Measurements from ENCODE around the gene APEH.
A peak's percentile ranks its signal among the peaks of the same experiment; 100 is the strongest.

The APEH gene

DNA sequence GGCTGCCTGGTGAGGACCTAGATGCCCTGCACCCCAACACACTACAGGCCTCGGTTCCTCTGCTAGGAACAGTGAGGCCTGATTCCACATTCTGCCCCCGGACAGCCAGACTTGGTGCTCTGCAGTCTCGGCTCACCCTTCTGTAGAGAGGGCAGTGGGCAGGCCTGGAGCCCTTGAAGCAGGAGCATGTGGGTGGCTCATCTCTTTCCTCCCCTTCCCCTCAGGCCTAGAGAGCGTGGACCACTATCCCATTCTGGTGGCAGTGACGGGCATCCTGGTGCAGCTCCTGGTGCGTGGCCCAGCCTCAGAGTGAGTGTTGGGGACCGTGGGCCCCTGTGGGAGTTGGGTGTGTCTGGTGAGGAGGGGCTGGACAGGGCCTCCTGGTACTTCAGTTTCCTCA is 42.0 kb downstream of the APEH start:
- no peak for DNase-seq

DNA sequence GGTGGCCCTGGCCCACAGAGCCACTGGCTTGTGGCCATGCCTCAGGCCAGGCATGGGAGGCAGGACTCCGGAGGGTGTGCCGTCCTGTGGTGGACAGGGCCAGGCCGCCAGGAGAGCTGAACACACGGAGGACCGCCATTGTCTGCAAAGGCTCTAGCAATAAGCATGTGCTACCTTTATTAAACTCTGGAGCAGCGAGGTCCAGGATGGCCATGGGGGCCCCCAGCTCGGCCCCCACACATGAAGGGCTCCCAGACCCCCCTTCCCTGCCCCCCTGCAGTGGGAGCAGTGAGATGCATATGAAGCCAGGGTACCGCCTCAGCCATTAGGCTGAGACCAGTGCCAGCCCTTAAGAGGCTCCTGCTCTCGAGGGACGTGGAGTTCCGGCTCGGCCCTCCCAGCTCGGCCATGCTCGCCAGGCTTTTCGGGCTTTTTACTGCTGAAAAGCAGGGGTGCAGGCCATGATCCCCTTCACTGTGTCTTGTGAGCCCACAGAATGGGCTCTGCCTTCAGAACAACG is 42.6 kb downstream of the APEH start:
- DNase-seq: no peak

DNA sequence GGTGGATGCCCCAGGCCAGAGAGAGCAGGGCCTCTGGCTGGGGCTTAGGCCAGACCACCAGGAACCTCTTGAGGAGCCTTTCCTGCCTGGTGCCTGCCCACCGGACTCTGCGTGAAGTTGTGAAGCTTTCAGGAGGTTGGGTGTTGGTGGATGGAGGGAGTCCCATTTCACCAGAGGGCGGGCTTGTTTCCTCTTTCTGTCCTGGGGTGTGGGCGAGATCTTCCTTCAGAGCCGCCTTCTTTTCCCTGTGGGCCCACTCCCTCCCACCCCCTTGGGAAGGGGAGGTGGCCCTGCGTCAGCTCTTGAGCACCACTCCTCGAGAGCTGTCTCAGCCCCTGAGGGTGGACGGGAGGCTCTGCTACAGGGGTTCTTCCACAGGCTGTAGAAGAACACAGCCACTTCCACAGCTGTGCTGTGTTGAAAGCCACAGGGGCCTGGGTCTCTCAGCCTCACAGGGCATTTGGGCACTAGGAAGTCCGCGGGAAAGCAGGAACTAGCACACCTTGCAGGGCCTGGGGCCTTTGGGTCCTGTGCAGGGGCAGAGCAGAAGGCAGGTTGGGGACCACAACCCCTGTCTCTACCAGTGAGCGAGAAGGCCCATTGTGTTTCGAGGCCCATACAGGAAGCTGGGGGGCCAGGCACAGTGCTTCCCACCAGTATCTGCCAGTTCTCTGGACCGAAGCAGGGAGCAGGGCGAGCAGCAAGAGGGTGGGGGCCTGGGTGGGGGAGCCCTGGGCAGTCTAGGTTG is 43.2 kb downstream of the APEH start:
- no peak for DNase-seq

DNA sequence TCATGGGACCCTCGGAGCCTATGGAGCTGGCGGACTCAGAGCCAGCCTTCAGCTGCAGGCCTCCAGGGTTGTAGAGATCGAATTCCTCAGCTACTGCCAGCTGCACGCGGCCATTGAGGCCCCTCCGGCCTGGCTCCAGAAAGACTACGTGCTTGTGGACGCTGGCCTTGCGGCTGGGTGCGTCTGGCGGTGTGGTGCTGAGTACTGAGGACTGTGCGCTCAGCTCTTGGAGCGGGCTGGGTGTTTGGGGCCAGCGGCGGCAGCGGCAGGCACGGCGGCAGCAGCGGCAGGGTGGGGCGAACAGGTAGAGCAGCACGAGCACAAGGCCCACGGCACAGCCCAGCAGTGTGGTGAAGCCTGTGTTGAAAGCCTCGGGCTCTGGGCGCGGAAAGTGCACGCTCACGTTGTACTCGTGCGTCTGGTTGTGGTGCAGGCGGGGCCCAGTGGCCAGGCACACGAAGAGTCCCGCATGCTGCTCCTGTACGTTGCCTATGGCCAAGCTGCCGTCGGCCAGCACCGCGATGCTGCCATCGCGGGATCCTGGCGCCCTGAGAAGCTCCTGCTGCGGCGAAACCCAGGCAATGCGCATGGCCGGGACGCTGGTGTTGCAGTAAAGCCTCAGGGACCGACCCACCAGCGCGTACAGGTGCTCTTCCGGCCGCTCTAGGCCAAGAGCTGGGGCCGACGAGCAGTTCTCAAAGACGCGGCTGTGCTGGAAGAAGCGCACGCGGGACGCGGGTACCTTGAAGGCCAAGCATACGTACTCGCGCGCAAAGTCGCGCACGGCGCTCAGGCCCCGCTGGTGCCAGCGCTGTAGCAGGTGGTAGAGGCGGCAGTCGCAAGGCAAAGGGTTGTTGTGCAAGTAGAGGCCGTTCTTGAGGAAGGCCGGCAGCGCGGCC is 44.1 kb downstream of the APEH start:
- DNase-seq: no peak

DNA sequence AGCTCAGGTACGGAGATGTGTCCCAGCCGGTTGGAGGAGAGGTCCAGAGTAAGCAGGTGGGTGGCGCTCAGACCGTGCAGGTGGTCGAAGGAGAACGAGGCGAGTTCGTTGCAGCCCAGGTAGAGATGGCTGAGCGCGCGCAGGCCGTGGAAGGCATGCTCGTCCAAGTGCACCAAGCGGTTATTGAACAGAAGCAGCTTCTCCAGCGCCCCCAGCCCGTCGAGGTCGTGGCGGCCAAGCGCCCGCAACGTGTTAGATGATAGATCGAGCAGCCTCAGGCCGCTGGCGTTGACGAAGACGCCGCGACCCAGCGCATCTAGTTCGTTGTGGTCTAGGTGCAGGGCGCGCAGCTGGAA is 44.7 kb downstream of the APEH start:
- no peak for DNase-seq

DNA sequence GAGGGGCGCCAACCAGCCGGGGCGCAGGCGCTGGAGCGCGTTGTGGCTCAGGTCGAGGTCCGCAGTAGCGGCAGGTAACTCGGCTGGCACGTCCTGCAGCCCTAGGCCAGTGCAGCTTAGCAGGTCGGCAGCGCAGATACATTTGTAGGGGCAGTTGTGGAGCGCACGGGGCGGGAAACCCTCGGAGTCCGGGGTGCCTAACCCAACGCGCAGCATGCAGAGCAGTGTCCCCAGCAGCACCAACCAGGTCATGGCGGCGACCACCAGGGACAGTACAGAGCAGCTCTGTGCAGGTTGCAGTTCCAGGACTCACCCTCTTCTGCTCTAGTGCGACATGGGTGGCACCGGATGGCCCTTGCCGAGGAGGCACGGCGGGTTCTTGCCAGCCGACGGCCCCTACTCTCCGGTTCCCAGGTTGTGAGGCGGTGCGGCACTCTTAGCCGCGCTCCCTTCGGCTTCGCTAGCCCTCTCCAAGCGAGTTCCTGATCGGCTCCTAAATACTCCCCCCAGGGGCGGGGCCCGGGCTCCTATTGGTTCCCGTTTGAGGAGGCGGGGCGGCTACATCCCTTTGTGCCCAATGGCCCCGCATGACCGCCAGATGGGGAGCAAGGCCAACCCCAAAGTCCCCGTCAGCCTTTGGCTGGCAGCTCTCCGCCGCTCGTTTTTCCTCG is 45.2 kb downstream of the APEH start, which contains the start of gene AMIGO3:
Gene AMIGO3 (minus strand): TSS at position 471 of the 671 bp plus-strand sequence. CDS start 219 bp downstream, at position 252.
- peak; percentile 94 for DNase-seq

DNA sequence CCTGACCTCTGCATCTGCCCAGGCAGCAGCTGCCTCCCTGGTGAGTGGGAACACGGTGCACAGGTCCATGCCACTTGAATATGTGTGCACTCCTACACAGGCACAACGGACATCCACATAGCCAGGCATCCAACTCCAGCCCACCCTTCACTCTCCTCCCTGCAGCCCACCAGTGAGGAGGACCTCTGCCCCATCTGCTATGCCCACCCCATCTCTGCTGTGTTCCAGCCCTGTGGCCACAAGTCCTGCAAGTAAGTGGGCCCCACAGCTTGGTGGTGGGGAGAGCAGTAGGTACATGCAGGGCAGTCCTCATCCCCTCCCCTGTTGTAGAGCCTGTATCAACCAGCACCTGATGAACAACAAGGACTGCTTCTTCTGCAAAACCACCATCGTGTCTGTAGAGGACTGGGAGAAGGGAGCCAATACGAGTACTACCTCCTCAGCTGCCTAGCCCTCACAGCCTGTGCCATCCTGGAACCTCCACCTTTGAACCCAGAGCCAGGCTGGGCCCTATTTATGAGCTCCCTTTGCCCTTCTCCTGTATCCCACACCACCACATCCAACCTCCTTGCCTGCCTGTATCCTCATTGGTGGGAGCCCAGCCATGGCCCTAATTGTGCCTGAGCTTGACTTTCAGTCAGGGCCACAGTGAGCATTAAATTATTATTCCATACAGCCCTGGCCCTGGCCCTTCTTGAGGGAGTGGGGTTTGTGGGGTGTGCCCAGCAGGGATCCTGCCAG is 46.9 kb downstream of the APEH start:
- DNase-seq: no peak

DNA sequence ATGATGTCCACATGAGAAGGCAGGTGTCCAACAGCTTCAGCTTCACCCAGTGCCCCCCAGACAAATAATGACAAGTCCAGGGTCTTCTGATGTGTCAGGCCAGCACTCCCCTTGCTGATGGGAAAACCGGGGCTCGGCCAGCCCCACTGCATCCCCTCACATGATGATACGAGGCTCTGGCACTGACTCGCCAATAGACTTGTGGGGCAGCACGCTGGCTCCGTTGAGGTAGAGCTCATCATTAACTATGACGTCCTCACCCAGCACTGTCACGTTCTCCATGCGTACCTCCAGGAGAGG is 47.4 kb downstream of the APEH start:
- DNase-seq: no peak

DNA sequence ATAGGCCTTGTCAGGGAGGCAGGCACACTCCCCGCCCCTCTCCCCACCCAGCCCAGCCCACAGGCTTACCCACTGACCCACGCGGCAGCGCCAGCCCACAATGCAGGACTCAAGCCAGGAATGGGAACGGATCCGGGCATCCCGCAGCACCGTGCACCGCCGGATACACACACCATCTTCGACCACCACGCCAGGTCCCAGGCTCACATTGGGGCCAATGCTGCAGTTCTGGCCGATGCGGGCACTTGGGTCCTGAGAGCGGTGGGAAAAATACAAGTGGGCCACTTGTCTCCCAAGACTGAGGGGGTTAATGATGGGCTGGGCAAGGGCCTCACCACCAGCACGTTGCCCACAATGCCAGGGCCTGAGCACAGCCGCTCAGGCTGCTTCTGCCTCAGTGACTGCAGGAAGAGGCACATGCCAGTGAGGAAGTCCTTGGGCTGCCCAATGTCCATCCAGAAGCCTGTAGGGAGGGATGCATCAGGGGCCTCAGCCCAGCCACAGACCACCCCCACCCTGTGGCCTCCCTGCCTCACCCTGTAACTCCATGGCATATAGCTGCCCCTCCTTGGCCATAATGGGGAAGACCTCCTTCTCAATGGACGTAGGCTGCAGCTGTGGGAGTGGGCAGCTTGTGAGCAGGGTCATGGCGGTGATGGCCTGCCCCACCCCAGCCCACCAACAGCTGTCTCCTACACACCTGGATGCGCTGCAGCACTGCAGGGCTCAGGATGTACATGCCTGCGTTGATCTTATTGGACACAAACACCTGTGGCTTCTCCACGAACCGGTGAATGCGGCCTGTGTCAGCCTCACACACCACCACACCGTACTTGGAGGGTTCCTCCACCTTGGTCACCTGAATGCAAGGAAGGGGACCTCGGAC is 48.0 kb downstream of the APEH start:
- no peak for DNase-seq

DNA sequence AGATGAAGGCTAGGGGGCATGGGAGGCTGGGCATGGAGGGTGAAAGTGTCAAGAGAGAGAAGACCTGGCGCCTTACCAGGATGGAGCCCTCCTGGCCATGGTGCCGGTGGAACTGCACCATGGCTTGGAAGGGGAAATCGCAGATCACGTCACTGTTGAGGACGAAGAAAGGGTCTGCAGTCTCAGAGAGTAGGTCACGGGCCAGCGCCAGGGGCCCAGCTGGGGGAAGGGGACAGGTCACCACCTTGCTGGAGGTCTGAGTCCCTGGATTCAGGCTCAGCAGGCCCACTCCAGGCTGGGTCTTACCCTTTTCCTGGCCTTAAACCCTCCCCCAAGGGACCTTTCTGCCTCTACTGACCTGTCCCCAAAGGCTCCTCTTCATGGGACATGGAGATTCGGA is 48.7 kb downstream of the APEH start:
- no peak for DNase-seq

DNA sequence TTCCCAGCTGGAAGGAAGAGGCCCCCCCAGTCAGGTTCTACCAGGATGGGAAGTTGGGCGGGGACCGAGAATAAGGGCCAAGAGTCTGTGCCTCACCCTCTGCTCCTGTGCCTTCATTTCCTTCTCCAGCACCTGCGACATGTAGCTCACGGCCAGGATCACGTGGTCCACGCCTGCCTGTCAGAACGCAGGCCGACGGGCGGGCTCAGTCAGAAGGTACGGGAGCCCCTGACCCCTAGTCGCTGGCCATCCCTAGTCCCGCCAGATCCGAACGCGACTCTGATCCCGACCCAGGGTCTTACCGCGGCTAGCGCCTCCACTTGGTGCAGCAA is 49.1 kb downstream of the APEH start:
- no peak for DNase-seq

DNA sequence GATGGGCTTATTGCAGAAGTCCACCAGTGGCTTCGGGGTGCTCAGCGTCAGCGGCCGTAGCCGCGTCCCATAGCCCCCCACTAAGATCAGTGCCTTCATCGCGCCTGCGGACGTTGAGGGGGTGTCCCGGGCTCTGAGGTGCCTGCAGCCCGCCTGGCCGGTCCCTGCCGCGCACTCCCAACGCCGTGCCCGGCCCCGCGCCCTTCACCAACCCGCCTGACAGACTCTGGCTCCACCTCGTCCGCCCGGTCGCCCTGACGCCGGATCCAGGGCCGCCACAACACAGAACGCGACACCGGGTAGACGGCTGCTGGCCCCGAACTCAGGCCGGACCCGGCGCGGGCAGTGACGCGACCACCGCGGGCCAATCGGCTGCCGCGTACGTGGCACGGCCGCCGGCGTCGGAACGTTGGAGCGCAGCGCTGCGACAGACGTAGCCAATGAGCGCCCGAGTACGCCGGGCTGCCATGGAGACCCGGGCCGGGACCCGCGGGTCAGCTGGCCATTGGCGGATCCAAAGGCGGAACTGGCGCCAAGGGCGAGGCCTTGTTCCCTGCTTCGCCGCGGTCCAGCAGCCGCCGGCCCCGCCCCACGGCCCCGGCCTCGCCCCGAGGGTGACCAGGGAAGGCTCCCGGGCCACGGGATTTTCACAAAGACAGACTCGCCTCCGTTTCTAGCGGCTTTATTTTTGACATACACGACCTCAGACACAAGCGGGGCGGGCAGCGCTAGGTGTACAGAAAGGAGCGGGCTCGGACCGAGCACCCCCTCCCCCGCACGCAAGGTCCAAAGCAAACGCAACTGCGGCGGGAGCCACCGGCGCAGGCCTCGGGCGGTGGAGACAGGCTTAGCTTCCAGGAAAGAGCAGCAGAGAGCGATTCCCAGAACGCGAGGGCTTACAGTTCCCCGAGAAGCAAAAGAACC is 49.7 kb downstream of the APEH start, which contains the start of gene GMPPB:
Gene GMPPB (minus strand): TSS at position 324 of the 924 bp plus-strand sequence. CDS start 225 bp downstream, at position 99.
- DNase-seq: peak; percentile 98

DNA sequence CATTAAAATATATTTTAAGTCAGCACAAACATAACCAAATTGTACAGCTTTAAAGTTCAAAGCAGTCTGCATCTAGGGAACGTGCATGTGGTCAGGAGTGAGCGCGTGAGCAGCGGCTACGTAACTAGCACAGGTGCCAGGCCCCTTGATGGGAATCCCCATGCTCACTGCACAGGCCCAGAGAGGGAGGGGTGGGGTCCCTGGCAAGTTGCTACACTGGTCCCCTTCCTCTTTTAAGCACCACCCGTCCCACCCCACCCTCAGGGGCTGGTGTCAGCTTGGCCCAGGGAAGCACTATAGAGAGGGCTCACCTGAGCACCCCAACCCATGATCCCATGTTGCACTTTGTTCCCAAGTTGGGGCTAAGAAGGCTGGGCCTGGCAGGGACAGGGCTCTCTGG is 50.4 kb downstream of the APEH start:
- DNase-seq: no peak

DNA sequence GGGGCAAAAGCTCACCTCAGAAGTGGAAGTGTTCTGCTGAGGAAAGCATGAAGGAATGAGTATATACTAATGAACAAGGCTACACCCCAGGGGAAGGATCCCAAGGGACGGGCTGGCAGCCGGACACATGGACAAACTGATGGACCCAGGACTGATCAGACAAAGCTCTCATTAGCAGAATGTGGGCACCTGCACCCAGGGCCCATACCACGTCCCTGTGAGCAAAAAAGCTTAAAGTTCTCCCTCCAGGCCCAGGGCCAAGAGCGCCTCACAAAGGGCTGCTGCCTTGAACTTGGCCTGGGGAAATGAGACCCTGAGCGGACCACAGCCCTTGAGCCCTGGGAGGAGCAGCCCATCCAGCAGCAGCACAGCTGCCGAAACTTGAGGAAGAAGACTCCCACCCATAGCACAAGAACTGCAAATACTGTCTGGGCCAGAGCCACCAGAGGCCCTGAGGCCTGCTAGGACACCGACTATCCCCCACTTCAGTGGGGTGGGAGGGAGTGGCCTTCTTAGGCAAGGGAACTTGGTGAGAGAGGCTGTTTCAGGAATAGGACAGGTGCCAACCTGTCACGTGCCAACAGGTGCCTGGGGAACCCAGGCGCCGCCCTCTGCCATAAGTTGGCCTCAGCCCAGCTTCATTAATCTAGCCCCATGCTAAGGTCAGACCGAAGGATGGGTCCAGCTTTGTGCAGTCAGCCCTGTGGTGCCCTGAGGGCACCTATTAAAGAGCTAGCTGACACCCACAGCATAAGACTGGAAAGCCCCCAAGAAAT is 51.9 kb downstream of the APEH start:
- peak; percentile 37 for DNase-seq

DNA sequence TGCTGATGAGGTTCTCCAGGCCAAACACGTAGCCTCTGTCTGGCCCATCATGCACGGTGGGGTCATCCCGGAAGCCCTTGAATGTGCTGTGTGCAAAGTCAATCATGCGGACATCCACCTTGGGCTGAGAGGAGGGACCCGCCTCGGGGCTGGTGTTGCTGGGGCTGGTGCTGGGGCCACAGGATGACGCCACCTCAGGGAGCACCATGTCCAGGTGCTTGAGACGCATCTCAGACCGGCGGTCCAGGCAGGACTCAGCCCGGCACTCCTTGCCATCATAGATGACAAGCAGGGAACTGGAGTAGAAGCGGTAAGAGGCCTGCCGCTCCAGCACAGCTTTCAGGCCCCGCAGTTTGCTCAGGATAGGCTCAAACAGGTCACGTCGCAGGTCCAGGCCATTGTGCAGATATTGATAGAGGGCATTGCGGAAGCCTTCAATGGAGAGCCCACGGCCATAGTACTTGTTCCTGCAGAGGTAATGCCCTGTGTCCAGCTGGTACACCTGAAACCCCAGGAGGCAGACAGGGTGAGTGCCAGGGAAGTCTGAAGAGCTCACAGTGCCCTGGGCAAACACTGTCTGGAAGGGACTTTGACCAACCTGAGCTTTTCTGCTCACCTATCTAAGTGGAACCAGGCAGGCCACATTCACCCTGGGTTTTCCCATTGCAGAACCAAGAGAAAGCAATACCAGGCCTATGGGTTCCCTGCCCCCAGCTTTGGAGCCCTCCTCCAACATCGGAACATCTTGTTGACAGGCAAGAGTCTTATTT is 53.2 kb downstream of the APEH start:
- DNase-seq: no peak

DNA sequence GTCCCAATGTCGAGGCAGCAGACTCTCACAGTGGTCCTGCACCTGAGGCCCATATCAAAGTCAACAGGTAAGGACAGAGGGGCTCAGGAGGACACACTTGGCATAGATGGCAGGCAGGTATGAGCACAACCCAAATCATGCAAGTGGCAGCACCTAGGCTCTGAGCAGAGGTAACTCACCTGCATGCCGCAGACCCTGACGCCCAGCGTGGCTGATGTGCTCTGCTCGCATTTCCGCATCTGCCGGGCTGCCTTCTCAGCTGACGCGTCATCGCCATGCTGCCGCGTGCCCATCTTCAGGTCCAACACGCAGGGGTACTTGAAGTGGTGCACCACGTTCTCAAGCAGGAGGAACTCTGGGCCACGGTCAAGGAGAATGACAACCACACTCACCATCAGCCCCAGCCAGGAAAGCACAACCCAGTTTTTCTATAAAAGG is 53.8 kb downstream of the APEH start:
- peak; percentile 40 for DNase-seq

DNA sequence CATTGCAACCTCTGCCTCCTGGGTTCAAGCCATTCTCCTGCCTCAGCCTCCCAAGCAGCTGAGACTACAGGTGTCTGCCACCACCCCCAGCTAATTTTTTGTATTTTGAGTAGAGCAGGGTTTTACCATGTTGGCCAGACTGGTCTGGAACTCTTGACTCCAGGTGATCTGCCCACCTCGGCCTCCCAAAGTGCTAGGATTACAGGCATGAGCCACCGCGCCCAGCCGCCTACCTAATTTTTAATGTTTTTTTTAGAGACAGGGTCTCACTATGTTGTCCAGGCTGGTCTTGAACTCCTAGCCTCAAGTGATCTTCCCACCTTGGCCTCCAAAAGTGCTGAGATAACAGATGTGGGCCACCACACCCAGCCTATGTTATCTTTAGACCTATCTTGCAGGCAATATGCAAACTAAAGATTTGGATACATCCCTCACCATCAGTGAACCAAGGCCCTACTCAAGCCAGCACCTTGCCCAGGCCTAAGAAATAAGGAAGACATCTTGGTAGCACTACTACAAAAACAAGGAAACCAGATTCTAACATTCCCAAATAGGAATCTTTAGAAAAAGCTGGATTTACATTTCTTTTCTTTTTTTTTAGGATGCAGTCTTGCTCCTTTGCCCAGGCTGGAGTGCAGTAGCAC is 55.9 kb downstream of the APEH start:
- no peak for DNase-seq

DNA sequence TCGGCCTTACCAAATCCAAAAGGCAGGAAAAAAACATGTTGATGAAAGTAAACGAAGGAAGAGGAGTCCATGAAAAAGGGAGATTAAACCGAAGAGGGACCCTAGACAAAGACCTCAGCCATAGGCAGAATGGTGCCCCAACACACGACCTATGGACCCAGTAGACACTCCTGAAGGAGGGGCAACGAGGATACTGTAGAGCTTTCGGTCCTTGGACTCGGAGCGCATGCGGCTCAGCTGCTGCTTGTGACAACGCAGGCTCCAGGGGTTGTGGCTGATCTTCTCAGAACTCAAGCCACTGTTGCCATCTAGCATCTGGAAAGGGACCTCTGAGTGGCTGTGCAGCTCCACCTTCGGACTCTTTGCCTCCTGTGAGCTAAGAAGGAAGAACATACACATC is 58.4 kb downstream of the APEH start:
- DNase-seq: no peak

Data from right forelimb (tissue), 1 donor.